ENCODE results near the gene IQSEC1.

Gene IQSEC1

DNA sequence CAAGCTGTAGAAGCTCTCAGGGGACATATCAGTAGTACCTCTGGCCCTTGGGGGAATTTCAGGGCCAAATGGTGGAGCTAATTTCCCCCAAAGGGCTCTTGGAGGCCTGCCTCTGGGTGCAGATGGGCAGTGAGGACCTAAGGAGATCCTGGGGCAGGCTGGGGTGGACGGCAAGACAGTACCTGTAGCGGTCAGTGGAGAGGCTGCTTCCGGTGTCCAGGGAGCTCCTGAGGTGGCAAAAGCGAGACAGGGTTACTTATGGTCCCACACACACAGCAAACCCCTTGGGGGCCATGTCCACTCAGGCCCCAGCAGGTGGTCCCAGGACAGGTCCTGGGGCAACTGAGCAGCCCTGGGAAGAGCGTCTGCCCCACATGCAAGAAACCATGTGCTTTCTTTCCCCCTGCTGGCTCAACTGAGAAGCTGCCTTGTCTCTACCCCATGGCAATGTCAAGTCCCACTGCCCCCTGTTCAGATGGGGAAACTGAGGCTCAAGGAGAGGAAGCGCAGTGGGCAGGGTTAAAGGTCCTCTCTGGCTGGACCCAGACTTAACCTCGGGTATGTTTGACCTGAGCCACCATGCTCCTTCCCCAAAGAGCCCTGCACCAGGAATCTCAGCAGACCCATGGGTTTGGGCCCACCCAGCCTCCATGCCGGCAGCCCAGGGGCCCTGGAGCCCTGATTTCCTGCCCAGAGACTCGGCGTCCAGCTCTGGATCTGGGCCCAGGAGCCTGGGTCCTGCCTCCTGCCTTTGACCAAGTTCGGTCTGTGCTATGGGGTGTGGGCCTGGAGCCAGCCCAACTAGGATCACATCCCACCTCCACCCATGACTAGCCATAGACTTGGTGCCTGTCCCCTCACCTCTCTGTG lies 25.7 kb downstream of the IQSEC1 start:
- no peak for DNase-seq (ENCODE audit: low read depth)

GRCh38 chr3:13046569-13047274 lies 26.5 kb downstream of the IQSEC1 start:
- DNase-seq (ENCODE audit: low read depth) = no peak

DNA sequence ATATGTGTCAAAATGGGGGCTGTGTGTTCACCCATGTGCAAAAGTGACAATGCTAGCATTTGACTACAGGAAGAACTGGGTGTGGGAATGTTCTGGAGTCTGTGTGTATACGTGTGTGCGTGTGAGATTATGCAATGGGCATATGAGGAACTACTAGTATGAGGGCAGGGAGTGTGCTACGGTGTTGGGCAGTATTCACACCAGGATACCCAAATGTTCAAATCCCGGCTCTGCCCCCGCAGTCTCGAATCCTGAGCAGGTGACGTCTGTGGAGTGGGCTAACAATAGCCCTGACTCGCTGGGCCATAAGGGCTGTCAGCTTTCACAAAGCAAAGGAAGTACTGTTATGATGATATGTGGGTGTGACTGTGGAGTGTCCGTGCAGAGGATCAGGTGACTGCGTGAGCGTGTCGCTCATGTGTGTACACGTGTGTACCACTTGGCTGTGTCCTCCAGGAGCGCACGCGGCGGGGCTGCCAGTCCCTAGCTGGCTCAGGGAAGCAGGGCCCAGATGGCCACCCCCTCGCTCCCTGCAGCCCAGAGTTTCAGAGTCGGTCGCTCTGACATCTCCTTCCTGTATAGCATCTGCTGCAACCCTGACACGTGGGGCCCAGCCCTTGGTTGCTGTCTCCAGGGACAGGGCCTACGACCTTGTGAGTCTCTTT lies 27.2 kb downstream of the IQSEC1 start:
- no peak for DNase-seq (ENCODE audit: low read depth)

GRCh38 chr3:13045241-13045903 lies 27.9 kb downstream of the IQSEC1 start:
- DNase-seq (ENCODE audit: low read depth) = no peak

DNA sequence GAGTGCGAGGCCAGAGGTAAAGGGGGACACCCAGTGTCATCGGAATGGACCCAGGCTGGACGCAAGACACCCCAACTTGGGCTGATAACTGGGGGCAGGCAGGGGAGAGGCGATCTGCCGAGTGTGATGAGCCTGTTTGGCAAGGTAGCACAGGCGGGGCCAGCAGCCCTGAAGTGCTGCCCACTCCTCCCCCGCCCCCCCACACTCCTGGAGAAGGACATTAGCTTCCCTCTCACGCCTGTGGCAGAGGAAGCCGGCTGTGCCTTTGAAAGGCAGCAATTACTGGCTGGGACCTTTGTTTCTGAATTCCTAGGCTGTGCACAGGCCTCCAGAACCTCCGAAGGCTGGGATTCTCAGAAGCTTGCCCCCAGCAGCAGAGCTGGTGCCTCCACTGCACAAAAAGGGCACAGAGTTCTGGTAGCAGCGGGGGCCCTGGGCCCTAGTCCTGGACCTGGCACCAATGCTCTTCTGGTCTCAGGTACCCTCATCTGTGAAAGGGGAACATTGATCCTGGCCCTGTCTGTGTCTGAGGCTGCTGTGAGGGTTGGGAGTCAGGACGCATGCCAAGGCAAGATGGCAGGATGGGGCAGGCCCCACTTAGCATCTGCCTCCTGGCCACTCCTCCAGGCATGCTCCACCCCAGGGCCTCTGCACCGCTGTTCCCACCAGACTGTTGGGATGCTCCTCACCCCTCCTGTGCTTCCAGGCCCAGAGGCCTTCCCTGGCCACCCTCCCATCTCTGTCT lies 28.6 kb downstream of the IQSEC1 start:
- no peak for DNase-seq (ENCODE audit: low read depth)

GRCh38 chr3:13043656-13044055 lies 29.6 kb downstream of the IQSEC1 start:
- DNase-seq (ENCODE audit: low read depth) = no peak

DNA sequence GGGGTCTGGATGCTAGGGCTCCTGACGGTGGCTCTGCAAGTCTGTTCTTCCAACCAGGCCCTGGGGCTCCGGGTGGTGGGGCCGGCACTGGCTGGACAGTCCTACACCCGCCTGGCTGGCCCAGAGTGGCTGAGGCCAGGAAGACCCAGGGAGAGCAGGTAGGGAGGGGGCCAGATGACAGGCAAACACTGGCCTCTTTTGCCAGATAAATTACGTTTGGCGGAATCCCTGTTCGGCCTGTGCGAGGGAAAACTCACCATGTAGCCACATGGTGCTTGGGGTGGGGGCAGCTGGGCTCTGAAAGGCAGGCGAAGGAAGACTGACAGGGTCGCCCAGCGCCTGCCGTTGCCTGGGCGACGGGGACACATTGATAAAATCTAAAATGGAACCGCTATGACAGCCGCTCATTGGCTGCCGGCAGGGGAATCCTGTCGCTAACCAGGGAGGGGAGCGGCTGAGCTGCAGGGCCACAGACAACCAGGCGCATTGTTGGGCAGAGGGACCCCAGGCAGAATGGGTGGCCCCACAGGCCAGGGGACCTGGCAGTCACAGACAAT lies 30.4 kb downstream of the IQSEC1 start:
- no peak for DNase-seq (ENCODE audit: low read depth)

- DNase-seq (ENCODE audit: low read depth) = no peak
Observed at GRCh38 chr3:13042127-13042701, 31.0 kb downstream of the IQSEC1 start.

- DNase-seq (ENCODE audit: low read depth) = no peak
Observed at GRCh38 chr3:13041113-13041776, 32.0 kb downstream of the IQSEC1 start.

- DNase-seq (ENCODE audit: low read depth) = no peak
Observed at GRCh38 chr3:13040361-13041074, 32.7 kb downstream of the IQSEC1 start.

DNA sequence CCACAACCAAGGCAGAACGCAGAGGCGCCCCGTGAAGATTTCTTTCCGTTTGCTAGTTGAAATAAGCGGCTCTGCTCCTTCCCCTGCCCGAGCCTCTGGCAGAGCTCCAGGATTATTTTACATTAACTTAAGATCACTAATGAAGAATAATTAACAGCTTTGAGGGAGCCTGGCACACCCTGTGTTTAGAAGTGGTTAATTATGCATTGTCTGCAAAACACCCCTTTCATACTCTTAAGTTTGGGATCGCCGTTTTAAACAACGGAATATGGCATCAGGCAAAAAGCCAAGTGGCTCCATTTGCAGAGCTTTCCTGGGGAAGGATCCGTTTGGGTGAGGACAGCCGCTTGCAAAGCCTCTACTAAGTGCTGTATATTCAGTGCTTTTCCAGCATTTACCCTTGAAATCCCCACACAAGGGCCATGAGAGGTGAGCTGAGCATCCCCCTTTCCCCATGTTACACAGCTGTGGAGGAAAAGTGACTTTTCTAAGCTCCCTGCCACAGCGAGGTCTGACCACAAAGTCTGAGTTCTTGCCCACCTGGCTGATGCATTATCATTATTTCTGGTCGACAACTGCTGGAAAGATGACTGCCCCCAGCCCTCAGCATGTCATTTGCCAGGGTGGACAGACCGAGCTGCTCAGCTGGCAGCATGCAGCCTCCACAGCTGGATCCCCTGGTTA lies 33.9 kb downstream of the IQSEC1 start:
- no peak for DNase-seq (ENCODE audit: low read depth)

DNA sequence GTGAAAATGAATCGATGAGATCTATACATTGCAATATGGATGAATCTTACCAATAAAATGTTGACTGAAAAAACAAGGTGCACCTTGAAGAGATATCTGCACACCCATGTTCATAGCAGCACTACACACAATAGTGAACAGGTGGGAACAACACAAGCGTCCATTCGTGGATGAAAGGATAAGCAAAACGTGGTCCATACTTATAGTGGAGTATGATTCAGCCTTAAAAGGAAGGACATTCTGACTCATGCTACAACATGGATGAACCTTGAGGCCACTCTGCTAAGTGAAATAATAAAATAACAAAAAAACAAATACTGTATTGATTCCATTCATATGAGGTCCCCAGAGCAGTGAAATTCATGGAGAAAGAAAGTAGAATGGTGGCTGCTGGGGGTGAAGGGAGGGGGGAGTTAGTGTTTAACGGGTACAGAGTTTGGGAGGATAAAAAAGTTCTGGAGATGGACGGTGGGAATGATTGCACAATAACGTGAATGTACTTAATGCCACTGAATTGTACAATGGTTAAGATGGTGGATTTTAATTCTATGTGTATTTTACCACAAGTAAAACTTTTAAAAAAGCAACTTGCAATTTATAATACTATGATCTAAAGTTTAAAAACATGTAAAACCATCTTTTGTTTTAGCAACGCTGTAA lies 35.6 kb downstream of the IQSEC1 start:
- DNase-seq (ENCODE audit: low read depth) = peak; percentile 21

DNA sequence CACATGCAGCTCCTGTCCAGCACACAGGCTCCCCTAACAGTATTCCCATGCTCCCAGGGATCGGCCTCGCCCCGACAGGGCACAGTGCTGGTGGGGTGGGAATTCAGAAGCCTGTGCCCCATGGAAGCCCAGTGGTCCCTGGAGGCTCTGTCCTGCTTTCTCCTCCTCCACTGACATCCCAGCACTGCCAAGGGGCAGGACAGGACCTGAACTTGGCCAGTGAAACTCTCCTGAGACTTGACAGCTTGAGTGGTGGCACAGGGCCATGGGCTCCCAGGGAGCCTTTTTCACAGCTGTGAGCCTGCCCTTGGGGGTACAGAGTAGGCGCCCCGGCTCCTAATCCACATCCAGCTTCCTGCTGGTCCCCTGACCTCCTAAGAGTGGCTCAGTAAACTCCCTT lies 38.4 kb downstream of the IQSEC1 start:
- no peak for DNase-seq (ENCODE audit: low read depth)

GRCh38 chr3:13034109-13034800 lies 39.0 kb downstream of the IQSEC1 start:
- no peak for DNase-seq (ENCODE audit: low read depth)

GRCh38 chr3:13032206-13032605 lies 41.0 kb downstream of the IQSEC1 start:
- no peak for DNase-seq (ENCODE audit: low read depth)

- no peak for DNase-seq (ENCODE audit: low read depth)
Observed at GRCh38 chr3:13031621-13032020, 41.6 kb downstream of the IQSEC1 start.

DNA sequence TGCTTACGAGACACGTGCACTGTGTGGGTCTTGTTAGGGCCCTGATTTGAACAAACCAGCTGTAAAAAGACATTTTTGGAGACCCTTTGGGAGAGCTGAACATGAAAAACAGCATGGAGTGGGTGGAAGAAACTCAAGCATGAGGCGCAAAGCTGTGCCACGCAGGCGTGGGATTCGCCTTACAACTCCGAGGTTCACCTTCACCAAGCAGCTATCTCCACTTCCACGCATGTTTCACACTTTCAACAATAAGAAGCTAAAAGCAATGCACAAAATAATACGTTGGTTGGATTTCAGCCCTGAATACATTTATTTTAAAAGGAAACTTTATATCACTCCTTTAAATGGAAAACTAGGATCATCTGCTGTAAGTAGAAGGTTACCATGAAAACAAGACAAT lies 42.5 kb downstream of the IQSEC1 start:
- DNase-seq (ENCODE audit: low read depth) = no peak

Data from iris pigment epithelial cell (primary cell).